Erythroblast (primary cell): ENCODE results near the gene TNFRSF25.

Experiments used
- GATA1 ChIP-seq: IDR thresholded peaks from 2 replicates; pipeline ENCODE4 v1.6.1; 2011; ENCODE audit warnings: low read depth, mild to moderate bottlenecking, control low read depth, low read length, moderate library complexity
- POLR2A ChIP-seq: IDR thresholded peaks from 2 replicates; pipeline ENCODE4 v1.6.1; 2011; ENCODE audit warnings: mild to moderate bottlenecking, low read length

GRCh38 chr1:6473974-6474814 is 8.2 kb upstream of the TNFRSF25 start:
- TF ChIP-seq POLR2A = no peak
- TF ChIP-seq GATA1 = no peak
